Smooth muscle cell (in vitro differentiated cells): ENCODE data around the gene BACH2. TPM values are rescaled to one million over a fixed set of nuclear protein-coding genes. Genes with fewer than 3 reads are reported as not detected.

Experiments
- DNase-seq: peaks from one replicate; lab custom pipeline; 2025; ENCODE audit not compliant: unreplicated experiment; lab: John Stamatoyannopoulos, UW
- H2AFZ ChIP-seq: fragments of 200-600 bp; sonication (generic); 2 replicates; pipeline ENCODE4 v1.6.0; 2016; ENCODE audit warnings: antibody characterized with exemption, low read depth, mild to moderate bottlenecking
- H3F3A ChIP-seq: fragments of 200-600 bp; sonication (generic); 2 replicates; pipeline ENCODE4 v1.6.0; 2017; ENCODE audit warnings: antibody characterized with exemption, low read depth
- H3K27ac ChIP-seq: fragments of 200-600 bp; sonication (generic); 2 replicates; pipeline ENCODE4 v1.5.1; 2016; ENCODE audit warnings: low read depth, mild to moderate bottlenecking
- H3K27me3 ChIP-seq: fragments of 200-600 bp; sonication (generic); 2 replicates; pipeline ENCODE4 v1.6.1; 2016; ENCODE audit warnings: low read depth, mild to moderate bottlenecking
- H3K36me3 ChIP-seq: fragments of 200-600 bp; sonication (generic); 2 replicates; pipeline ENCODE4 v1.5.1; 2016; ENCODE audit warnings: low read depth
- H3K4me1 ChIP-seq: fragments of 200-600 bp; sonication (generic); 2 replicates; pipeline ENCODE4 v1.5.1; 2016; ENCODE audit warnings: low read depth
- H3K4me2 ChIP-seq: fragments of 200-600 bp; sonication (generic); 2 replicates; pipeline ENCODE4 v1.6.0; 2016; ENCODE audit warnings: mild to moderate bottlenecking
- H3K4me3 ChIP-seq: fragments of 200-600 bp; sonication (generic); 2 replicates; pipeline ENCODE4 v1.5.1; 2016; ENCODE audit warnings: mild to moderate bottlenecking
- H3K79me2 ChIP-seq: fragments of 200-600 bp; sonication (generic); 2 replicates; pipeline ENCODE4 v1.6.0; 2016; ENCODE audit warnings: low read depth, mild to moderate bottlenecking
- H3K9ac ChIP-seq: fragments of 200-600 bp; sonication (generic); 2 replicates; pipeline ENCODE4 v1.6.0; 2016; ENCODE audit warnings: low read depth
- H3K9me3 ChIP-seq: fragments of 200-600 bp; sonication (generic); replicated peaks from 2 replicates; pipeline ENCODE4 v1.5.1; 2016; ENCODE audit warnings: low read depth
- H4K20me1 ChIP-seq: fragments of 200-600 bp; sonication (generic); 2 replicates; pipeline ENCODE4 v1.6.0; 2016; ENCODE audit warnings: low read depth
- CTCF ChIP-seq: fragments of 200-600 bp; sonication (generic); IDR thresholded peaks from 2 replicates; pipeline ENCODE4 v1.5.1; 2017; ENCODE audit warnings: borderline replicate concordance, mild to moderate bottlenecking, antibody characterized with exemption; ENCODE audit not compliant: insufficient read depth, poor library complexity, severe bottlenecking
- WGBS: methylation state at CpG from one replicate; pipeline ENCODE4 v1.1.7; 2016; ENCODE audit warnings: low lambda C conversion rate; 5-methylcytosine and 5-hydroxymethylcytosine counted together
- polyA plus RNA-seq: library from polyadenylated mRNA; unstranded; fragments of >200 nt; fragmentation: Nextera tagmentation; extraction: Ambion mirVana; gene quantifications from 2 replicates; pipeline ENCODE4 v1.2.1, GENCODE V29; 2016
- total RNA-seq: library from RNA; depleted of rRNA; stranded (reverse); fragments of >200 nt; gene quantifications from 2 replicates; pipeline ENCODE4 v1.2.3, GENCODE V29; 2014

The BACH2 gene
- total and polyA plus RNA-seq, 2 experiments from 2014 or later = 3.0 to 4.5 TPM

GRCh38 chr6:90194371-90194841 lies 102.2 kb downstream of the BACH2 start:
- Histone ChIP-seq H3K27ac (peak overlapping the region; percentile 55), H3K4me1 (peaks cover 9% of the 10 kb centered on the region), H2AFZ (no peak overlapping the region), H3F3A (peaks cover 4% of the 10 kb centered on the region), H3K9me3 (no peaks in the 10 kb centered on the region), H4K20me1 (no peaks in the 10 kb centered on the region), H3K9ac (peak overlapping the region; percentile 16), H3K79me2 (no peaks in the 10 kb centered on the region), H3K4me3 (no peak overlapping the region), H3K36me3 (no peaks in the 10 kb centered on the region), H3K27me3 (no peaks in the 10 kb centered on the region), H3K4me2 (peak overlapping the region; percentile 25)
- TF ChIP-seq CTCF = no peak
- 25% methylated on average over 4 of the region's 4 CpGs for whole genome bisulfite sequencing
- DNase-seq = no peak

GRCh38 chr6:90193359-90193758 lies 103.3 kb downstream of the BACH2 start:
- H3K36me3 ChIP-seq = no peaks in the 10 kb centered on the region
- TF ChIP-seq CTCF = no peak
- no peak overlapping the region for H3K4me2 ChIP-seq
- no peak overlapping the region for H2AFZ ChIP-seq
- no peaks in the 10 kb centered on the region for H3K27me3 ChIP-seq
- peaks cover 9% of the 10 kb centered on the region for H3K4me1 ChIP-seq
- H3K79me2 ChIP-seq = no peaks in the 10 kb centered on the region
- H3K9ac ChIP-seq = no peak overlapping the region
- H4K20me1 ChIP-seq = no peaks in the 10 kb centered on the region
- no peaks in the 10 kb centered on the region for H3K9me3 ChIP-seq
- DNase-seq = no peak
- H3F3A ChIP-seq = peaks cover 4% of the 10 kb centered on the region
- WGBS = 89% methylated on average over 4 of the region's 4 CpGs
- H3K4me3 ChIP-seq = no peak overlapping the region
- no peak overlapping the region for H3K27ac ChIP-seq

GRCh38 chr6:90192857-90193256 lies 103.8 kb downstream of the BACH2 start:
- Histone ChIP-seq H3K36me3 (no peaks in the 10 kb centered on the region), H3K79me2 (no peaks in the 10 kb centered on the region), H3K27me3 (no peaks in the 10 kb centered on the region), H3K27ac (no peak overlapping the region), H3K9ac (no peak overlapping the region), H3F3A (peaks cover 4% of the 10 kb centered on the region), H3K9me3 (no peaks in the 10 kb centered on the region), H3K4me1 (peaks cover 9% of the 10 kb centered on the region), H2AFZ (no peak overlapping the region), H3K4me3 (no peak overlapping the region), H3K4me2 (no peak overlapping the region), H4K20me1 (no peaks in the 10 kb centered on the region)
- TF ChIP-seq CTCF = no peak
- 91% methylated on average over 3 of the region's 3 CpGs for WGBS
- DNase-seq = no peak

- Histone ChIP-seq H3F3A (peaks cover 4% of the 10 kb centered on the region), H3K9ac (no peak overlapping the region), H3K4me3 (no peak overlapping the region), H3K27ac (no peak overlapping the region), H3K27me3 (no peaks in the 10 kb centered on the region), H3K4me1 (peaks cover 9% of the 10 kb centered on the region), H4K20me1 (no peaks in the 10 kb centered on the region), H3K9me3 (no peaks in the 10 kb centered on the region), H2AFZ (no peak overlapping the region), H3K79me2 (no peaks in the 10 kb centered on the region), H3K4me2 (no peak overlapping the region), H3K36me3 (no peaks in the 10 kb centered on the region)
- no peak for DNase-seq
- no peak for TF ChIP-seq CTCF
- WGBS = 89% methylated on average over 5 of the region's 5 CpGs
Observed at GRCh38 chr6:90190752-90191395, 105.8 kb downstream of the BACH2 start.
